SK-N-MC (cell line): ENCODE measurements around the gene CCR4.
"Not testable (repeated sequence)": the region's sequence is repeated elsewhere in the genome, so short reads cannot be mapped to it uniquely, and the experiment has no call there.

Experiments used
- DNase-seq: peaks from one replicate; pipeline ENCODE4 v3.0.0-alpha.2; 2011; ENCODE audit warnings: low read depth, low spot score
- H3K27ac ChIP-seq: fragments of 200-600 bp; sonication (generic); 2 replicates; pipeline ENCODE4 v1.5.1; 2016; ENCODE audit warnings: mixed run types
- H3K36me3 ChIP-seq: fragments of 200-600 bp; sonication (generic); 2 replicates; pipeline ENCODE4 v1.6.1; 2017; ENCODE audit warnings: antibody characterized with exemption, low read length, mixed read lengths; ENCODE audit not compliant: insufficient read depth
- H3K4me3 ChIP-seq: fragments of 200-600 bp; sonication (generic); 2 replicates; pipeline ENCODE4 v1.5.1; 2016
- H3K9ac ChIP-seq: fragments of 200-600 bp; sonication (generic); 2 replicates; pipeline ENCODE4 v1.8.0; 2017; ENCODE audit warnings: mixed run types, mixed read lengths; ENCODE audit not compliant: insufficient read length
- H3K9me3 ChIP-seq: fragments of 200-600 bp; sonication (generic); 2 replicates; pipeline ENCODE4 v1.6.1; 2017; ENCODE audit warnings: low read depth, mild to moderate bottlenecking, antibody characterized with exemption, low read length, moderate library complexity, mixed read lengths
- EZH2 ChIP-seq: fragments of 200-600 bp; sonication (generic); IDR thresholded peaks from one replicate; pipeline ENCODE4 v1.6.1; 2017; ENCODE audit warnings: antibody characterized with exemption
- FOXP2 ChIP-seq: optimal IDR thresholded peaks from 2 replicates; pipeline ENCODE3; 2011; ENCODE audit warnings: mild to moderate bottlenecking, moderate library complexity; ENCODE audit not compliant: insufficient read depth; ENCODE audit errors: extremely low read length, control extremely low read depth
- POLR2AphosphoS5 ChIP-seq: IDR thresholded peaks from 2 replicates; pipeline ENCODE4 v1.6.1; 2012; ENCODE audit warnings: mild to moderate bottlenecking, low read depth, low read length, borderline replicate concordance

The CCR4 gene

GRCh38 chr3:32951410-32951811 is at the start of gene CCR4:
TSS of gene CCR4 (plus strand) at chr3:32951644. CDS start at chr3:32953423, 1,779 bp downstream.
- TF ChIP-seq FOXP2 (no peak), POLR2AphosphoS5 (no peak), EZH2 (no peak)
- H3K27ac ChIP-seq: no peak within 1 kb of the TSS
- DNase-seq: no peak
- no peaks in the 10 kb centered on the region for H3K36me3 ChIP-seq
- no peak within 1 kb of the TSS for H3K4me3 ChIP-seq
- no peak within 1 kb of the TSS for H3K9ac ChIP-seq
- H3K9me3 ChIP-seq: no peaks in the 10 kb centered on the region

GRCh38 chr3:32902887-32903371 is 48.5 kb upstream of the CCR4 start:
- not testable (repeated sequence) for DNase-seq, H3K27ac ChIP-seq, H3K9ac ChIP-seq, H3K4me3 ChIP-seq, H3K9me3 ChIP-seq, H3K36me3 ChIP-seq

- H3K9me3 ChIP-seq: no peaks in the 10 kb centered on the region
- no peaks in the 10 kb centered on the region for H3K36me3 ChIP-seq
- no peak overlapping the region for H3K27ac ChIP-seq
- H3K4me3 ChIP-seq: no peak overlapping the region
- no peak for DNase-seq
- no peak overlapping the region for H3K9ac ChIP-seq
- TF ChIP-seq EZH2: no peak
- no peak for TF ChIP-seq FOXP2
- TF ChIP-seq POLR2AphosphoS5: no peak
These were observed 47.5 kb upstream of the CCR4 start for GRCh38 chr3:32903953-32904352.

- DNase-seq: no peak
- Histone ChIP-seq H3K9ac (no peak overlapping the region), H3K4me3 (no peak overlapping the region), H3K9me3 (no peaks in the 10 kb centered on the region), H3K27ac (no peak overlapping the region), H3K36me3 (no peaks in the 10 kb centered on the region)
- TF ChIP-seq POLR2AphosphoS5 (no peak), FOXP2 (no peak), EZH2 (no peak)
These were observed 41.4 kb upstream of the CCR4 start for GRCh38 chr3:32909999-32910398.

GRCh38 chr3:32910954-32911353 is 40.5 kb upstream of the CCR4 start:
- Histone ChIP-seq H3K27ac (no peak overlapping the region), H3K4me3 (no peak overlapping the region), H3K9me3 (no peaks in the 10 kb centered on the region), H3K36me3 (no peaks in the 10 kb centered on the region), H3K9ac (no peak overlapping the region)
- no peak for DNase-seq
- TF ChIP-seq FOXP2: no peak

- Histone ChIP-seq H3K4me3 (no peak overlapping the region), H3K36me3 (no peaks in the 10 kb centered on the region), H3K27ac (no peak overlapping the region), H3K9me3 (no peaks in the 10 kb centered on the region), H3K9ac (no peak overlapping the region)
- DNase-seq: no peak
- TF ChIP-seq FOXP2 (no peak), EZH2 (no peak), POLR2AphosphoS5 (no peak)
These were observed 39.4 kb upstream of the CCR4 start for GRCh38 chr3:32912046-32912445.

- Histone ChIP-seq H3K9ac (no peak overlapping the region), H3K9me3 (no peaks in the 10 kb centered on the region), H3K4me3 (no peak overlapping the region), H3K36me3 (no peaks in the 10 kb centered on the region), H3K27ac (no peak overlapping the region)
- no peak for TF ChIP-seq POLR2AphosphoS5
- TF ChIP-seq FOXP2: no peak
- TF ChIP-seq EZH2: no peak
- no peak for DNase-seq
These were observed 37.5 kb upstream of the CCR4 start for GRCh38 chr3:32913790-32914446.

GRCh38 chr3:32919920-32920319 is 31.5 kb upstream of the CCR4 start:
- H3K4me3 ChIP-seq: no peak overlapping the region
- H3K36me3 ChIP-seq: no peaks in the 10 kb centered on the region
- DNase-seq: no peak
- no peaks in the 10 kb centered on the region for H3K9me3 ChIP-seq
- H3K27ac ChIP-seq: no peak overlapping the region
- H3K9ac ChIP-seq: no peak overlapping the region
- no peak for TF ChIP-seq FOXP2
- no peak for TF ChIP-seq POLR2AphosphoS5
- TF ChIP-seq EZH2: no peak

GRCh38 chr3:32922078-32922477 is 29.4 kb upstream of the CCR4 start:
- no peaks in the 10 kb centered on the region for H3K9me3 ChIP-seq
- TF ChIP-seq EZH2: no peak
- DNase-seq: no peak
- H3K36me3 ChIP-seq: no peaks in the 10 kb centered on the region
- no peak overlapping the region for H3K27ac ChIP-seq
- no peak overlapping the region for H3K9ac ChIP-seq
- H3K4me3 ChIP-seq: no peak overlapping the region
